NCI-H2196 treated with DMSO at 0.1 percent for 48 hours (cell line): ENCODE data around the gene AFG3L2.
A peak's percentile ranks its signal among the peaks of the same experiment; 100 is the strongest.
"Not testable (repeated sequence)": the region's sequence is repeated elsewhere in the genome, so short reads cannot be mapped to it uniquely, and the experiment has no call there.

ENCODE experiments used
- DNase-seq: peaks from one replicate; lab custom pipeline; 2025; ENCODE audit not compliant: unreplicated experiment; lab: John Stamatoyannopoulos, UW

The AFG3L2 gene

GRCh38 chr18:12397793-12398192 lies 20.8 kb upstream of the AFG3L2 start:
- DNase-seq, result no peak

GRCh38 chr18:12397254-12397653 lies 20.2 kb upstream of the AFG3L2 start:
- DNase-seq, result no peak

- DNase-seq, result no peak
These were observed 17.4 kb upstream of the AFG3L2 start for GRCh38 chr18:12394428-12394827.

GRCh38 chr18:12393998-12394397 lies 17.0 kb upstream of the AFG3L2 start:
- no peak for DNase-seq

- DNase-seq, result no peak
These were observed 16.5 kb upstream of the AFG3L2 start for GRCh38 chr18:12393510-12393909.

- DNase-seq, result peak; percentile 67
These were observed 14.6 kb upstream of the AFG3L2 start for GRCh38 chr18:12391487-12392165.

- no peak for DNase-seq
These were observed 11.4 kb upstream of the AFG3L2 start for GRCh38 chr18:12388442-12388841.

GRCh38 chr18:12384261-12384660 lies 7.2 kb upstream of the AFG3L2 start:
- no peak for DNase-seq

- DNase-seq, result not testable (repeated sequence)
These were observed 6.7 kb upstream of the AFG3L2 start for GRCh38 chr18:12383759-12384158.

- not testable (repeated sequence) for DNase-seq
These were observed 5.3 kb upstream of the AFG3L2 start for GRCh38 chr18:12382221-12382814.

- DNase-seq, result not testable (repeated sequence)
These were observed 1.2 kb upstream of the AFG3L2 start for GRCh38 chr18:12378198-12378558.

GRCh38 chr18:12377556-12378197 lies 650 bp upstream of the AFG3L2 start:
- DNase-seq, result no peak

GRCh38 chr18:12376034-12376753 lies 833 bp downstream of the AFG3L2 start:
- no peak for DNase-seq

GRCh38 chr18:12374401-12374800 lies 2.6 kb downstream of the AFG3L2 start:
- no peak for DNase-seq

GRCh38 chr18:12373771-12374116 lies 3.3 kb downstream of the AFG3L2 start:
- DNase-seq, result no peak

- DNase-seq, result no peak
These were observed 3.8 kb downstream of the AFG3L2 start for GRCh38 chr18:12373116-12373770.

GRCh38 chr18:12372406-12372805 lies 4.6 kb downstream of the AFG3L2 start:
- no peak for DNase-seq

- no peak for DNase-seq
These were observed 5.4 kb downstream of the AFG3L2 start for GRCh38 chr18:12371590-12371989.

- DNase-seq, result no peak
These were observed 7.8 kb downstream of the AFG3L2 start for GRCh38 chr18:12369211-12369610.

- DNase-seq, result no peak
These were observed 10.2 kb downstream of the AFG3L2 start for GRCh38 chr18:12366784-12367183.

GRCh38 chr18:12366379-12366778 lies 10.6 kb downstream of the AFG3L2 start:
- no peak for DNase-seq
